ENCODE results near the gene FBXL7. TPM values are rescaled to one million over a fixed set of nuclear protein-coding genes. Genes with fewer than 3 reads are reported as not detected.
A peak's percentile ranks its signal among the peaks of the same experiment; 100 is the strongest.

The FBXL7 gene
- total RNA-seq, 4 donors from 2014 or later, result 5.7 to 47.4 (median 6.3) TPM

- DNase-seq, result no peak
- Histone ChIP-seq H3K4me1 (peaks cover 0 to 3% (median 0%) of the 10 kb centered on the region in 4 donors), H3K4me3 (no peak overlapping the region), H3K9me3 (no peaks in the 10 kb centered on the region), H3K27ac (peak overlapping the region in 1 of 4 donors; percentile 19), H3K27me3 (no peaks in the 10 kb centered on the region), H3K36me3 (no peaks in the 10 kb centered on the region)
- intact Hi-C loops (cut with DNase I; ENCODE audit: low total_unique reads) (no loop called here), in situ Hi-C loops (cut with MboI; ENCODE audit: low pct_ligation_motif_present in 1 of 4, low pct_unique_long_range_greater_than_20kb in 1 of 4, low sequenced_read_pairs in 3 of 4) (no loop called here)
- no peak for TF ChIP-seq POLR2A (IDR thresholded peaks at IDR 0.05)
- no peak for TF ChIP-seq CTCF (IDR thresholded peaks at IDR 0.05)
- no peak for TF ChIP-seq EP300 (IDR thresholded peaks at IDR 0.05; ENCODE audit: low read depth)
- 56 to 60% methylated on average over 1 to 3 of the region's 3 CpGs for WGBS, 2 donors (ENCODE audit: low coverage in 1 of 2)
Observed at GRCh38 chr5:15914638-15915037, 414.7 kb downstream of the FBXL7 start.

- H3K36me3 ChIP-seq, result no peaks in the 10 kb centered on the region
- no peak overlapping the region for H3K27ac ChIP-seq
- H3K27me3 ChIP-seq, result no peaks in the 10 kb centered on the region
- in situ Hi-C loops (cut with MboI; ENCODE audit: low pct_ligation_motif_present in 1 of 4, low pct_unique_long_range_greater_than_20kb in 1 of 4, low sequenced_read_pairs in 3 of 4) (no loop called here), intact Hi-C loops (cut with DNase I; ENCODE audit: low total_unique reads) (no loop called here)
- WGBS, 2 donors (ENCODE audit: low coverage in 1 of 2), result 75 to 92% methylated on average over 3 of the region's 3 CpGs
- TF ChIP-seq EP300 (IDR thresholded peaks at IDR 0.05; ENCODE audit: low read depth) (no peak), CTCF (IDR thresholded peaks at IDR 0.05) (no peak), POLR2AphosphoS5 (IDR thresholded peaks at IDR 0.05) (no peak), POLR2A (IDR thresholded peaks at IDR 0.05) (no peak)
- H3K9me3 ChIP-seq, result no peaks in the 10 kb centered on the region
- no peak for DNase-seq
- no peak overlapping the region for H3K4me3 ChIP-seq
- no peaks in the 10 kb centered on the region for H3K4me1 ChIP-seq
Observed at GRCh38 chr5:15926586-15926985, 426.6 kb downstream of the FBXL7 start.

- intact Hi-C loops (cut with DNase I; ENCODE audit: low total_unique reads), result no loop called here
- Histone ChIP-seq H3K4me3 (no peak overlapping the region), H3K4me1 (no peaks in the 10 kb centered on the region), H3K36me3 (no peaks in the 10 kb centered on the region), H3K9me3 (no peaks in the 10 kb centered on the region), H3K27ac (no peak overlapping the region), H3K27me3 (no peaks in the 10 kb centered on the region)
- in situ Hi-C loops (cut with MboI; ENCODE audit: low pct_ligation_motif_present in 1 of 4, low pct_unique_long_range_greater_than_20kb in 1 of 4, low sequenced_read_pairs in 3 of 4), result no loop called here
- TF ChIP-seq POLR2AphosphoS5 (IDR thresholded peaks at IDR 0.05) (no peak), EP300 (IDR thresholded peaks at IDR 0.05; ENCODE audit: low read depth) (no peak), POLR2A (IDR thresholded peaks at IDR 0.05) (no peak), CTCF (IDR thresholded peaks at IDR 0.05) (no peak)
- DNase-seq, result no peak
- WGBS, 2 donors (ENCODE audit: low coverage in 1 of 2), result 83 to 91% methylated on average over 6 to 36 of the region's 38 CpGs
Observed at GRCh38 chr5:15927710-15928380, 427.9 kb downstream of the FBXL7 start.

- intact Hi-C loops (cut with DNase I; ENCODE audit: low total_unique reads), result no loop called here
- H3K9me3 ChIP-seq, result no peaks in the 10 kb centered on the region
- H3K4me1 ChIP-seq, result no peaks in the 10 kb centered on the region
- in situ Hi-C loops (cut with MboI; ENCODE audit: low pct_ligation_motif_present in 1 of 4, low pct_unique_long_range_greater_than_20kb in 1 of 4, low sequenced_read_pairs in 3 of 4), result no loop called here
- no peak for DNase-seq
- 68 to 79% methylated on average over 3 to 11 of the region's 11 CpGs for WGBS, 2 donors (ENCODE audit: low coverage in 1 of 2)
- no peaks in the 10 kb centered on the region for H3K27me3 ChIP-seq
- TF ChIP-seq EP300 (IDR thresholded peaks at IDR 0.05; ENCODE audit: low read depth), result no peak
- no peak for TF ChIP-seq POLR2AphosphoS5 (IDR thresholded peaks at IDR 0.05)
- no peak for TF ChIP-seq POLR2A (IDR thresholded peaks at IDR 0.05)
- TF ChIP-seq CTCF (IDR thresholded peaks at IDR 0.05), result no peak
- no peaks in the 10 kb centered on the region for H3K36me3 ChIP-seq
- H3K4me3 ChIP-seq, result no peak overlapping the region
- H3K27ac ChIP-seq, result no peak overlapping the region
Observed at GRCh38 chr5:15929611-15930263, 429.8 kb downstream of the FBXL7 start.

Measured in transverse colon (tissue), 4 donors.